GM23338 (cell line): ENCODE measurements around the gene OFD1. TPM values are rescaled to one million over a fixed set of nuclear protein-coding genes. Genes with fewer than 3 reads are reported as not detected.

Experiments used
- ATAC-seq: fragments of 200-7000 bp; cut with Tn5 transposase; 3 replicates; pipeline ENCODE4 v1.9.1; 2020
- DNase-seq: peaks from one replicate; pipeline ENCODE4 v3.0.0-alpha.2; 2015; ENCODE audit warnings: low spot score
- H2AFZ ChIP-seq: fragments of 200-600 bp; sonication (generic); 2 replicates; pipeline ENCODE4 v1.8.0; 2016; ENCODE audit warnings: antibody characterized with exemption, mild to moderate bottlenecking, moderate library complexity
- H3F3A ChIP-seq: fragments of 200-600 bp; sonication (generic); replicated peaks from 2 replicates; pipeline ENCODE4 v1.8.0; 2017; ENCODE audit warnings: antibody characterized with exemption, mixed run types, low read depth
- H3K27ac ChIP-seq: fragments of 200-600 bp; sonication (generic); 2 replicates; pipeline ENCODE4 v1.6.1; 2016; ENCODE audit warnings: low read depth
- H3K27me3 ChIP-seq: fragments of 200-600 bp; sonication (generic); 2 replicates; pipeline ENCODE4 v1.8.0; 2016; ENCODE audit warnings: mild to moderate bottlenecking, mixed run types, moderate library complexity; ENCODE audit not compliant: insufficient read depth
- H3K36me3 ChIP-seq: fragments of 200-600 bp; sonication (generic); 2 replicates; pipeline ENCODE4 v1.8.0; 2016; ENCODE audit warnings: mild to moderate bottlenecking; ENCODE audit not compliant: insufficient read depth
- H3K4me1 ChIP-seq: fragments of 200-600 bp; sonication (generic); 2 replicates; pipeline ENCODE4 v1.8.0; 2016; ENCODE audit warnings: mild to moderate bottlenecking, moderate library complexity; ENCODE audit not compliant: insufficient read depth
- H3K4me2 ChIP-seq: fragments of 200-600 bp; sonication (generic); 2 replicates; pipeline ENCODE4 v1.7.1; 2017; ENCODE audit warnings: mixed run types
- H3K4me3 ChIP-seq: fragments of 200-600 bp; sonication (generic); 2 replicates; pipeline ENCODE4 v1.6.1; 2016; ENCODE audit warnings: mixed run types
- H3K79me2 ChIP-seq: fragments of 200-600 bp; sonication (generic); replicated peaks from 2 replicates; pipeline ENCODE4 v1.8.0; 2017; ENCODE audit warnings: mild to moderate bottlenecking; ENCODE audit not compliant: insufficient read depth
- H3K9me2 ChIP-seq: fragments of 200-600 bp; sonication (generic); 2 replicates; pipeline ENCODE4 v1.8.0; 2017; ENCODE audit not compliant: insufficient read depth
- H4K20me1 ChIP-seq: fragments of 200-600 bp; sonication (generic); replicated peaks from 2 replicates; pipeline ENCODE4 v1.8.0; 2017; ENCODE audit warnings: mild to moderate bottlenecking; ENCODE audit not compliant: insufficient read depth
- H3K27ac Mint-ChIP-seq: 2 replicates; pipeline ENCODE4 v1.8.0; 2020; ENCODE audit warnings: inconsistent platforms, mild to moderate bottlenecking, moderate library complexity, mixed read lengths
- H3K27me3 Mint-ChIP-seq: 3 replicates; pipeline ENCODE4 v1.8.0; 2022; ENCODE audit warnings: low read depth, mild to moderate bottlenecking, moderate library complexity, mixed read lengths, inconsistent platforms; ENCODE audit not compliant: insufficient read depth, poor library complexity
- H3K36me3 Mint-ChIP-seq: 3 replicates; pipeline ENCODE4 v1.8.0; 2021; ENCODE audit warnings: low read depth, mild to moderate bottlenecking, inconsistent platforms, moderate library complexity, mixed read lengths
- H3K4me1 Mint-ChIP-seq: 3 replicates; pipeline ENCODE4 v1.8.0; 2020; ENCODE audit warnings: mild to moderate bottlenecking, inconsistent platforms, mixed read lengths
- H3K4me3 Mint-ChIP-seq: 3 replicates; pipeline ENCODE4 v1.8.0; 2021; ENCODE audit warnings: moderate library complexity, mild to moderate bottlenecking, inconsistent platforms, mixed read lengths
- H3K9me3 Mint-ChIP-seq: 3 replicates; pipeline ENCODE4 v1.8.0; 2020; ENCODE audit warnings: moderate library complexity, mild to moderate bottlenecking, inconsistent platforms, mixed read lengths
- CREB1 ChIP-seq: fragments of 250-450 bp; sonication (Bioruptor Pico); IDR thresholded peaks from 2 replicates; pipeline ENCODE4 v1.5.0; 2020; ENCODE audit warnings: low read depth, mild to moderate bottlenecking, moderate library complexity
- EZH2 ChIP-seq: fragments of 200-600 bp; sonication (generic); IDR thresholded peaks from one replicate; pipeline ENCODE4 v1.8.0; 2017; ENCODE audit warnings: antibody characterized with exemption, mild to moderate bottlenecking, low read depth; ENCODE audit not compliant: unreplicated experiment
- EZH2phosphoT487 ChIP-seq: fragments of 200-600 bp; sonication (generic); IDR thresholded peaks from one replicate; pipeline ENCODE4 v1.8.1; 2018; ENCODE audit warnings: antibody characterized with exemption; ENCODE audit not compliant: unreplicated experiment
- JUNB ChIP-seq: IDR thresholded peaks from one replicate; pipeline ENCODE4 v1.6.1; 2016; ENCODE audit warnings: antibody characterized with exemption; ENCODE audit not compliant: unreplicated experiment
- NANOG ChIP-seq: IDR thresholded peaks from 2 replicates; pipeline ENCODE4 v1.6.1; 2016; ENCODE audit warnings: antibody characterized with exemption, borderline replicate concordance
- POLR2AphosphoS5 ChIP-seq: IDR thresholded peaks from 2 replicates; pipeline ENCODE4 v1.6.1; 2016; ENCODE audit warnings: antibody characterized with exemption, low read depth
- STAT1 ChIP-seq: IDR thresholded peaks from one replicate; pipeline ENCODE4 v1.6.1; 2016; ENCODE audit warnings: antibody characterized with exemption; ENCODE audit not compliant: unreplicated experiment
- ZNF114 ChIP-seq: fragments of 250-450 bp; sonication (Bioruptor Pico); IDR thresholded peaks from 2 replicates; pipeline ENCODE4 v1.5.0; 2020; ENCODE audit warnings: mild to moderate bottlenecking, moderate library complexity
- polyA plus RNA-seq: library from polyadenylated mRNA; unstranded; fragments of >200 nt; fragmentation: Nextera tagmentation; extraction: Ambion mirVana; gene quantifications from 2 replicates; pipeline ENCODE4 v1.2.1, GENCODE V29; 2016
- total RNA-seq: library from RNA; depleted of rRNA; stranded (reverse); fragments of >200 nt; shearing (Covaris generic); gene quantifications from 2 replicates; pipeline ENCODE4 v1.2.3, GENCODE V29; 2014
- TF ChIP-seq, protein P1 (sequence below): IDR thresholded peaks from one replicate; pipeline ENCODE4 v1.6.1; 2018; ENCODE audit warnings: antibody characterized with exemption; ENCODE audit not compliant: unreplicated experiment
- TF ChIP-seq, protein P2 (sequence below), 2 experiments: fragments of 200-600 bp in 1 of 2; sonication (generic) in 1 of 2; conservative IDR thresholded peaks; 2 replicates each; pipeline versions ENCODE4 v1.5.1 to v1.6.1; 2016 to 2017; ENCODE audit warnings: antibody characterized with exemption in 2 of 2, low read depth in 2 of 2, mild to moderate bottlenecking in 2 of 2, moderate library complexity in 1 of 2

Gene OFD1
- total and polyA plus RNA-seq, 2 experiments from 2014 or later = 21.2 to 55.0 TPM

DNA sequence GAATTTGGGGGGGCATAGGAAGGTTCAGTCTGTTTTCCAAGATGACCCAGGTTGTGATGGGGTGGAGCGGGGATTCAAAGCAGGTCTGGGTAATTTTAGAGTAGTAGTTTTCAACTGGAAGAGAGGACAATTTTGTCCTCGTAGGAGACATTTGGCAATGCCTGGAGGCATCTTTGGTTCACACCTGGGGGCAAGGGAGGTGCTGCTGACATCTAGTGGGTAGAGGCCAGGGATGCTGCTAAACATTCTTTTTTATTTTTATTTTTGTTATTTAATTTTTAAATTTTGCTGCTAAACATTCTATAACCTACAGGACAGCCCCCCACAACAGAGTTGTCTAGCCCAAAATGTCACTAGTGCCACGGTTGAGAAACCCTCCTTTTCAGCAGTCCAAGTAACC lies 43.7 kb upstream of the OFD1 start (continued):
- TF ChIP-seq EZH2phosphoT487 = no peak
- TF ChIP-seq, protein P1, sequence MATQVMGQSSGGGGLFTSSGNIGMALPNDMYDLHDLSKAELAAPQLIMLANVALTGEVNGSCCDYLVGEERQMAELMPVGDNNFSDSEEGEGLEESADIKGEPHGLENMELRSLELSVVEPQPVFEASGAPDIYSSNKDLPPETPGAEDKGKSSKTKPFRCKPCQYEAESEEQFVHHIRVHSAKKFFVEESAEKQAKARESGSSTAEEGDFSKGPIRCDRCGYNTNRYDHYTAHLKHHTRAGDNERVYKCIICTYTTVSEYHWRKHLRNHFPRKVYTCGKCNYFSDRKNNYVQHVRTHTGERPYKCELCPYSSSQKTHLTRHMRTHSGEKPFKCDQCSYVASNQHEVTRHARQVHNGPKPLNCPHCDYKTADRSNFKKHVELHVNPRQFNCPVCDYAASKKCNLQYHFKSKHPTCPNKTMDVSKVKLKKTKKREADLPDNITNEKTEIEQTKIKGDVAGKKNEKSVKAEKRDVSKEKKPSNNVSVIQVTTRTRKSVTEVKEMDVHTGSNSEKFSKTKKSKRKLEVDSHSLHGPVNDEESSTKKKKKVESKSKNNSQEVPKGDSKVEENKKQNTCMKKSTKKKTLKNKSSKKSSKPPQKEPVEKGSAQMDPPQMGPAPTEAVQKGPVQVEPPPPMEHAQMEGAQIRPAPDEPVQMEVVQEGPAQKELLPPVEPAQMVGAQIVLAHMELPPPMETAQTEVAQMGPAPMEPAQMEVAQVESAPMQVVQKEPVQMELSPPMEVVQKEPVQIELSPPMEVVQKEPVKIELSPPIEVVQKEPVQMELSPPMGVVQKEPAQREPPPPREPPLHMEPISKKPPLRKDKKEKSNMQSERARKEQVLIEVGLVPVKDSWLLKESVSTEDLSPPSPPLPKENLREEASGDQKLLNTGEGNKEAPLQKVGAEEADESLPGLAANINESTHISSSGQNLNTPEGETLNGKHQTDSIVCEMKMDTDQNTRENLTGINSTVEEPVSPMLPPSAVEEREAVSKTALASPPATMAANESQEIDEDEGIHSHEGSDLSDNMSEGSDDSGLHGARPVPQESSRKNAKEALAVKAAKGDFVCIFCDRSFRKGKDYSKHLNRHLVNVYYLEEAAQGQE = no peak

DNA sequence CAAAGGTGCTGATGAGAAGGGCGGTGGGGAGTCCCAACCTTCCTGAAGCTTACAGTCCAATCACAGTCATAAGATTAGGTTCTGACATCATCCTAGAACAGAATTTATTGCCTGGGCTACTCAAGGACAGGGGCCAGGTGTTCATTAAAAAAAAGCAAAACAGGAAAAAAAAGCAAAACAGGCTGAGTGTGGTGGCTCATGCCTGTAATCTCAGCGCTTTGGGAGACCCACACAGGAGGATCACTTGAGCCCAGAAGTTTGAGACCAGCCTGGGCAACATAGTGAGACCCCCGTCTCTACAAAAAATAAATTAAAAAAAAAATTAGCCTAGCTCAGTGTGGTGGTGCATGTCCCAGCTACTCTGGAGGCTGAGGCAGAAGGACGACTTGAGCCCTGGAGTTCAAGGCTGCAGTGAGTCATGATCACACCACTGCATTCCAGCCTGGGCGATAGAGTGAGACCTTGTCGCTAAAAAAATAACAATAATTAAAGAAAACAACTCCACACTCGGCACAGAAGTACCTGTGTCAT lies 42.6 kb upstream of the OFD1 start:
- peak overlapping the region; percentile 72; the same call in 1 of the 2 replicates for H3K27ac Mint-ChIP-seq
- Histone ChIP-seq H3K27ac (no peak overlapping the region), H3K79me2 (peaks cover 76% of the 10 kb centered on the region), H3F3A (no peaks in the 10 kb centered on the region), H3K4me3 (no peak overlapping the region), H2AFZ (no peak overlapping the region), H3K9me2 (no peaks in the 10 kb centered on the region), H4K20me1 (peaks cover 18% of the 10 kb centered on the region), H3K27me3 (peaks cover 10% of the 10 kb centered on the region; the same call in 1 of the 2 replicates), H3K4me2 (no peak overlapping the region), H3K36me3 (no peaks in the 10 kb centered on the region), H3K4me1 (peaks cover 34% of the 10 kb centered on the region)
- no peak overlapping the region; the same call in 2 of the 3 replicates for H3K4me3 Mint-ChIP-seq
- no peak for DNase-seq
- peaks cover 8% of the 10 kb centered on the region for H3K27me3 Mint-ChIP-seq
- no peak for ATAC-seq
- no peaks in the 10 kb centered on the region for H3K9me3 Mint-ChIP-seq
- no peaks in the 10 kb centered on the region; the same call in 1 of the 3 replicates for H3K36me3 Mint-ChIP-seq
- TF ChIP-seq EZH2phosphoT487 = no peak
- TF ChIP-seq STAT1 = no peak
- TF ChIP-seq JUNB = no peak
- no peak for TF ChIP-seq NANOG
- TF ChIP-seq EZH2 = no peak
- TF ChIP-seq, protein P2, sequence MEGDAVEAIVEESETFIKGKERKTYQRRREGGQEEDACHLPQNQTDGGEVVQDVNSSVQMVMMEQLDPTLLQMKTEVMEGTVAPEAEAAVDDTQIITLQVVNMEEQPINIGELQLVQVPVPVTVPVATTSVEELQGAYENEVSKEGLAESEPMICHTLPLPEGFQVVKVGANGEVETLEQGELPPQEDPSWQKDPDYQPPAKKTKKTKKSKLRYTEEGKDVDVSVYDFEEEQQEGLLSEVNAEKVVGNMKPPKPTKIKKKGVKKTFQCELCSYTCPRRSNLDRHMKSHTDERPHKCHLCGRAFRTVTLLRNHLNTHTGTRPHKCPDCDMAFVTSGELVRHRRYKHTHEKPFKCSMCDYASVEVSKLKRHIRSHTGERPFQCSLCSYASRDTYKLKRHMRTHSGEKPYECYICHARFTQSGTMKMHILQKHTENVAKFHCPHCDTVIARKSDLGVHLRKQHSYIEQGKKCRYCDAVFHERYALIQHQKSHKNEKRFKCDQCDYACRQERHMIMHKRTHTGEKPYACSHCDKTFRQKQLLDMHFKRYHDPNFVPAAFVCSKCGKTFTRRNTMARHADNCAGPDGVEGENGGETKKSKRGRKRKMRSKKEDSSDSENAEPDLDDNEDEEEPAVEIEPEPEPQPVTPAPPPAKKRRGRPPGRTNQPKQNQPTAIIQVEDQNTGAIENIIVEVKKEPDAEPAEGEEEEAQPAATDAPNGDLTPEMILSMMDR (conservative IDR thresholded peaks at IDR 0.05; ENCODE audit: low read depth in 2 of 2) = no peak
- no peak for TF ChIP-seq POLR2AphosphoS5
- H3K4me1 Mint-ChIP-seq = peaks cover 47% of the 10 kb centered on the region

DNA sequence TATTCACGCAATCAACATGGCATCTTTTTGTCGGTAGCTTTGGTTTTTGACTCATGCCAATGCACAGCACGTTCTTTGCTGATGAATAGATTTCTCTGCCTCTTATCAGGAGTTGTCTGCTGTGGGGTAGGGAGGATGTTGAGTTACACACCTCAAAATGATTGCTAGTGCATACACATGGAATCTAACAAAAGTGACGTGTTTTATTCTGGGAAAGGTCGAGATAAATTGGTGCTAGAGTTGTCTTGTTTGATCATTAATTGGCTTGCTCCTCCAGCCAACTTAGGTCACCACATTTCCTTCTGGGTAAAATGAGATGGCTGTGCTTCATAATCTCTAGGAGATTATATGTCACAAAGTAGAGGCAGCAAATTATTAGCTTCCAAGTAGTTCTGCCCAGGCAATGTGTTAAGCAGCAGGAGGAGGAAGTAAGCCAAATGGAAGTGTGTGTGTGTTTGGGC lies 41.7 kb upstream of the OFD1 start:
- no peak for ATAC-seq
- Histone ChIP-seq H4K20me1 (peaks cover 18% of the 10 kb centered on the region), H3F3A (no peaks in the 10 kb centered on the region), H2AFZ (no peak overlapping the region), H3K27me3 (peaks cover 6% of the 10 kb centered on the region; the same call in 1 of the 2 replicates), H3K4me3 (no peak overlapping the region), H3K9me2 (no peaks in the 10 kb centered on the region), H3K4me1 (peaks cover 34% of the 10 kb centered on the region), H3K27ac (peak overlapping the region; percentile 59; the same call in 1 of the 2 replicates), H3K36me3 (no peaks in the 10 kb centered on the region), H3K79me2 (peaks cover 85% of the 10 kb centered on the region), H3K4me2 (0 out of 2 replicates have a peak overlapping the region, but pooled peaks have one; percentile 31)
- Mint-ChIP-seq H3K27ac (peak overlapping the region; percentile 38), H3K36me3 (no peaks in the 10 kb centered on the region; the same call in 1 of the 3 replicates), H3K4me3 (peak overlapping the region; percentile 22; the same call in 1 of the 3 replicates), H3K27me3 (peaks cover 8% of the 10 kb centered on the region), H3K9me3 (no peaks in the 10 kb centered on the region), H3K4me1 (peaks cover 52% of the 10 kb centered on the region)
- no peak for DNase-seq
- TF ChIP-seq, protein P1 = no peak
- TF ChIP-seq JUNB (no peak), ZNF114 (no peak), CREB1 (CRISPR knock-in tag) (no peak)
